ENCODE measurements around the gene CD300E. TPM values are rescaled to one million over a fixed set of nuclear protein-coding genes. Genes with fewer than 3 reads are reported as not detected.

CD300E gene
- total RNA-seq, 1 experiment from 2014 or later = not detected

DNA sequence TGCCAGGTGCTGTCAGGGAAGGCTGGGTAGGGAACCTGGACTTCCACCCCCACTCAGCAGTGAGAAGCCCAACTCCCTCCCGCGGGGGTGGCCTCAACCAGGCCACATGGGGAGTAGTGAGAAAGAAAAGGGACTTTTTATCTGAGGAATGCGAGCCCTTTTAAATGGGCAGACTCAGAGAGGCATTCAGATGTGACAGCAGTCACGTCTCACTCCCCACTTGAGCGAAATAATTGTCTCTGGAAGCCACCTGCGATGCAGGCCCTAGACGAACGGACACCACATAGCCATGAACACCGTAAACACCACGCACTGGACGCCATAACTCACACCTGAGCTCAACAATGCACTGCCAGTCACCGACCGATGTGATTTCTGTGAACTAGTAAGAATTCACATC, 11.9 kb upstream of the CD300E start:
- TF ChIP-seq CTCF (IDR thresholded peaks at IDR 0.05; ENCODE audit: insufficient read depth in 1 of 2, low read depth in 1 of 2, low read length in 1 of 2, severe bottlenecking in 1 of 2, unreplicated experiment in 1 of 2) = no peak
- no peak overlapping the region for H3K27ac Mint-ChIP-seq (ENCODE audit: unreplicated experiment)
- no TSS peak for BruUV-seq (replicated peaks)
- ChIA-PET CTCF (no interaction called here), POLR2A (no interaction called here)
- H3K36me3 ChIP-seq (ENCODE audit: control insufficient read depth, insufficient read depth, low read length) = no peaks in the 10 kb centered on the region
- no peaks in the 10 kb centered on the region; the same call in 1 of the 2 replicates for H3K27me3 ChIP-seq (replicated peaks; ENCODE audit: control insufficient read depth, insufficient read depth, low read length)
- H3K4me3 Mint-ChIP-seq (ENCODE audit: unreplicated experiment) = no peak overlapping the region
- DNase-seq = no peak
- intact Hi-C loops (cut with micrococcal nuclease; ENCODE audit: unreplicated experiment) = no loop called here
- H3K4me1 ChIP-seq = no peaks in the 10 kb centered on the region
- H3K4me3 ChIP-seq (ENCODE audit: low read depth, low read length) = no peak overlapping the region
- H3K4me1 Mint-ChIP-seq (ENCODE audit: low read depth, unreplicated experiment) = no peaks in the 10 kb centered on the region
- H3K27me3 Mint-ChIP-seq (ENCODE audit: insufficient read depth, unreplicated experiment) = peaks cover 5% of the 10 kb centered on the region
- H3K9me3 ChIP-seq = no peaks in the 10 kb centered on the region
- H3K9me3 Mint-ChIP-seq (ENCODE audit: unreplicated experiment) = no peaks in the 10 kb centered on the region
- H3K36me3 Mint-ChIP-seq (ENCODE audit: insufficient read depth, unreplicated experiment) = no peaks in the 10 kb centered on the region

- CTCF ChIA-PET = interaction anchor here (0.6 kb wide), 1 partner anchor 10 kb away, joined by 4 read pairs; no protein-coding TSS in a partner anchor
- Mint-ChIP-seq H3K36me3 (ENCODE audit: insufficient read depth, unreplicated experiment) (no peaks in the 10 kb centered on the region), H3K4me1 (ENCODE audit: low read depth, unreplicated experiment) (no peaks in the 10 kb centered on the region), H3K27me3 (ENCODE audit: insufficient read depth, unreplicated experiment) (peaks cover 11% of the 10 kb centered on the region), H3K27ac (ENCODE audit: unreplicated experiment) (no peak overlapping the region), H3K4me3 (ENCODE audit: unreplicated experiment) (no peak overlapping the region), H3K9me3 (ENCODE audit: unreplicated experiment) (peaks cover 12% of the 10 kb centered on the region)
- TF ChIP-seq CTCF (IDR thresholded peaks at IDR 0.05; ENCODE audit: insufficient read depth in 1 of 2, low read depth in 1 of 2, low read length in 1 of 2, severe bottlenecking in 1 of 2, unreplicated experiment in 1 of 2) = no peak
- H3K4me1 ChIP-seq = no peaks in the 10 kb centered on the region
- no peak overlapping the region for H3K4me3 ChIP-seq (ENCODE audit: low read depth, low read length)
- intact Hi-C loops (cut with micrococcal nuclease; ENCODE audit: unreplicated experiment) = no loop called here
- H3K36me3 ChIP-seq (ENCODE audit: control insufficient read depth, insufficient read depth, low read length) = no peaks in the 10 kb centered on the region
- POLR2A ChIA-PET = interaction anchor here (0.6 kb wide), 1 partner anchor 240 kb away, joined by 5 read pairs; the partner anchor contains the start of gene FDXR
- DNase-seq = no peak
- no TSS peak for BruUV-seq (replicated peaks)
- H3K27me3 ChIP-seq (replicated peaks; ENCODE audit: control insufficient read depth, insufficient read depth, low read length) = no peaks in the 10 kb centered on the region
- no peaks in the 10 kb centered on the region for H3K9me3 ChIP-seq
Measured at GRCh38 chr17:74633326-74633725, 9.8 kb upstream of the CD300E start.

DNA sequence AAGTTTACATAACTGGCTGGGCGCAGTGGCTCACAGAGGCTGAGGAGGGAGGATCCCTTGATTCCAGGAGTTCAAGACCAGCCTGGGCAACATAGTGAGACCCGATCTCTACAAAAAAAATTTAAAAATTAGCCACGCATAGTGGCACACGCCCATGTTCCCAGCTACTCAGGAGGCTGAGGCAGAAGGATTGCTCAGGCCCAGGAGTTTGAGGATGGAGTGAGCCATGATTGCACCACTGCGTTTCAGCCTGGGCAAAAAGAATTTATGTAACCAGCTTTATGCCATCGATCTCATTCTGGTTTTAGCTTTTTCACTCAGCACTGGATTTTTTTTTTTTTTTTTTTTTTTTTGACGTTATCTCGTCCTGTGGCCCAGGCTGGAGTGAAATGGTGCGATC, 9.1 kb upstream of the CD300E start:
- no peak overlapping the region for H3K27ac Mint-ChIP-seq (ENCODE audit: unreplicated experiment)
- Histone ChIP-seq H3K4me1 (no peaks in the 10 kb centered on the region), H3K4me3 (ENCODE audit: low read depth, low read length) (no peak overlapping the region), H3K27me3 (replicated peaks; ENCODE audit: control insufficient read depth, insufficient read depth, low read length) (no peaks in the 10 kb centered on the region), H3K36me3 (ENCODE audit: control insufficient read depth, insufficient read depth, low read length) (no peaks in the 10 kb centered on the region), H3K9me3 (no peaks in the 10 kb centered on the region)
- TF ChIP-seq CTCF (IDR thresholded peaks at IDR 0.05; ENCODE audit: insufficient read depth in 1 of 2, low read depth in 1 of 2, low read length in 1 of 2, severe bottlenecking in 1 of 2, unreplicated experiment in 1 of 2) = no peak
- no peak overlapping the region for H3K4me3 Mint-ChIP-seq (ENCODE audit: unreplicated experiment)
- no peak for DNase-seq
- no TSS peak for BruUV-seq (replicated peaks)
- H3K27me3 Mint-ChIP-seq (ENCODE audit: insufficient read depth, unreplicated experiment) = peaks cover 13% of the 10 kb centered on the region
- H3K36me3 Mint-ChIP-seq (ENCODE audit: insufficient read depth, unreplicated experiment) = no peaks in the 10 kb centered on the region
- ChIA-PET POLR2A (interaction anchor here (0.6 kb wide), 1 partner anchor 240 kb away, joined by 5 read pairs; the partner anchor contains the start of gene FDXR), CTCF (interaction anchor here (0.6 to 0.7 kb wide), 2 partner anchors 10 to 105 kb away, joined by 4 read pairs; no protein-coding TSS in a partner anchor)
- intact Hi-C loops (cut with micrococcal nuclease; ENCODE audit: unreplicated experiment) = no loop called here
- no peaks in the 10 kb centered on the region for H3K4me1 Mint-ChIP-seq (ENCODE audit: low read depth, unreplicated experiment)
- H3K9me3 Mint-ChIP-seq (ENCODE audit: unreplicated experiment) = peaks cover 12% of the 10 kb centered on the region

Measured in Caco-2 (cell line).